Measurements from ENCODE around the gene GPATCH2L.

- no peak for TF ChIP-seq CTCF (IDR thresholded peaks at IDR 0.05)
- no peak for TF ChIP-seq POLR2A (IDR thresholded peaks at IDR 0.05)
Measured at GRCh38 chr14:76104802-76105355, 46.8 kb upstream of the GPATCH2L start.

All from thyroid gland (tissue), 4 donors.